ENCODE measurements around the gene LRP1. TPM values are rescaled to one million over a fixed set of nuclear protein-coding genes. Genes with fewer than 3 reads are reported as not detected.

Gene LRP1
- total RNA-seq, 1 donor from 2014 or later: 61.0 TPM

DNA sequence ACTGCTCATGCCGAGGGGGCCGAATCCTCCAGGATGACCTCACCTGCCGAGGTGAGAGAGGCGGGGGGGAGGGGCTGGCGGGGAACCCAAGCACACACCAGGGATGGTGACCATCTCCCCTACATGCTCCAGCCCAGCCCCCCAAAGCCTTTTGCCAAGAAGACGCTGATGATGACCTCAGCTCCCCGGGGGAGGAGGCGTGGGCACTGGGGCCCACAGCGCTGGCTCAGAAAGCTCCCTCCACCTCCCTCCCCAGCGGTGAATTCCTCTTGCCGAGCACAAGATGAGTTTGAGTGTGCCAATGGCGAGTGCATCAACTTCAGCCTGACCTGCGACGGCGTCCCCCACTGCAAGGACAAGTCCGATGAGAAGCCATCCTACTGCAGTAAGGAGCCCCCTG, 64.6 kb downstream of the LRP1 start:
- H3K9me3 ChIP-seq (replicated peaks): no peaks in the 10 kb centered on the region
- peaks cover 92% of the 10 kb centered on the region for H3K36me3 ChIP-seq
- H3K4me3 ChIP-seq: no peak overlapping the region
- peaks cover 15% of the 10 kb centered on the region for H3K4me1 ChIP-seq
- intact Hi-C loops (cut with micrococcal nuclease): no loop called here
- DNase-seq: no peak
- no peak overlapping the region for H3K27ac ChIP-seq (replicated peaks)
- H3K27me3 ChIP-seq (ENCODE audit: low read depth): no peaks in the 10 kb centered on the region
- TF ChIP-seq, protein P1, sequence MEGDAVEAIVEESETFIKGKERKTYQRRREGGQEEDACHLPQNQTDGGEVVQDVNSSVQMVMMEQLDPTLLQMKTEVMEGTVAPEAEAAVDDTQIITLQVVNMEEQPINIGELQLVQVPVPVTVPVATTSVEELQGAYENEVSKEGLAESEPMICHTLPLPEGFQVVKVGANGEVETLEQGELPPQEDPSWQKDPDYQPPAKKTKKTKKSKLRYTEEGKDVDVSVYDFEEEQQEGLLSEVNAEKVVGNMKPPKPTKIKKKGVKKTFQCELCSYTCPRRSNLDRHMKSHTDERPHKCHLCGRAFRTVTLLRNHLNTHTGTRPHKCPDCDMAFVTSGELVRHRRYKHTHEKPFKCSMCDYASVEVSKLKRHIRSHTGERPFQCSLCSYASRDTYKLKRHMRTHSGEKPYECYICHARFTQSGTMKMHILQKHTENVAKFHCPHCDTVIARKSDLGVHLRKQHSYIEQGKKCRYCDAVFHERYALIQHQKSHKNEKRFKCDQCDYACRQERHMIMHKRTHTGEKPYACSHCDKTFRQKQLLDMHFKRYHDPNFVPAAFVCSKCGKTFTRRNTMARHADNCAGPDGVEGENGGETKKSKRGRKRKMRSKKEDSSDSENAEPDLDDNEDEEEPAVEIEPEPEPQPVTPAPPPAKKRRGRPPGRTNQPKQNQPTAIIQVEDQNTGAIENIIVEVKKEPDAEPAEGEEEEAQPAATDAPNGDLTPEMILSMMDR (IDR thresholded peaks at IDR 0.05; ENCODE audit: borderline replicate concordance): no peak

DNA sequence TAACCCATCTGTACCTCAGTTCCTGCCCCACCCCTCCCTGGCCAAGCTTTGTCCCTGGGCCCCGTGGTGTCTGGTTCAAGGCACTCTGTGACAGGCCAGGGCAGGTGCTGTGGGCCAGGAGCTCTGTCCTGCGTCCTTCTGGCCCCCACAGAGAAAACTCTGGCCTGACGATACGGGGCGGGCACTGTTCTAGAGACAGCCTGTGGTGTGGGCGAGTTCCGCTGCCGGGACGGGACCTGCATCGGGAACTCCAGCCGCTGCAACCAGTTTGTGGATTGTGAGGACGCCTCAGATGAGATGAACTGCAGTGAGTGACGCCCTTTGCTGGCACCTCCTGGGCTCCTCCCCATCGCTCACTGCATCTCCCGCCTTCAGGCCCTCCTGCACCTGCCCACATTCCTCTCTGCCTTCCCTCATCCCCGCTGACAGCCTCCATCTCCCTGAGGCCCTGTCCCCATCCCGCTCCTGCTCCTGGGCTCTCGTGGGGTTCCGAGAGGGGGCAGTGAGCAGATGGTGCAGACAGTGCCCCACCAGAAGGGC, 65.5 kb downstream of the LRP1 start:
- peaks cover 15% of the 10 kb centered on the region for H3K4me1 ChIP-seq
- intact Hi-C loops (cut with micrococcal nuclease): no loop called here
- TF ChIP-seq, protein P1 (IDR thresholded peaks at IDR 0.05; ENCODE audit: borderline replicate concordance): no peak
- H3K9me3 ChIP-seq (replicated peaks): no peaks in the 10 kb centered on the region
- DNase-seq: no peak
- no peaks in the 10 kb centered on the region for H3K27me3 ChIP-seq (ENCODE audit: low read depth)
- no peak overlapping the region for H3K27ac ChIP-seq (replicated peaks)
- H3K36me3 ChIP-seq: peaks cover 92% of the 10 kb centered on the region
- no peak overlapping the region for H3K4me3 ChIP-seq

DNA sequence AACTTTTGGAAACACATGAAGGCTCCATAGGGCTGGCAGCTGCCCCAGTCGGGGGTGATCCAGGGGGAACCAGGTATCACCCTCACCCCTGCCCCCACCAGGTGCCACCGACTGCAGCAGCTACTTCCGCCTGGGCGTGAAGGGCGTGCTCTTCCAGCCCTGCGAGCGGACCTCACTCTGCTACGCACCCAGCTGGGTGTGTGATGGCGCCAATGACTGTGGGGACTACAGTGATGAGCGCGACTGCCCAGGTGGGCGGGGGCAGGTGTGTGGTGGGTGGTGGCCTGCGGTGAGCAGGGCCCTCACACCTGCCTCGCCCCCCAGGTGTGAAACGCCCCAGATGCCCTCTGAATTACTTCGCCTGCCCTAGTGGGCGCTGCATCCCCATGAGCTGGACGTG, 66.0 kb downstream of the LRP1 start:
- Histone ChIP-seq H3K36me3 (peaks cover 92% of the 10 kb centered on the region), H3K4me3 (no peak overlapping the region), H3K4me1 (peaks cover 15% of the 10 kb centered on the region), H3K27ac (replicated peaks) (no peak overlapping the region), H3K9me3 (replicated peaks) (no peaks in the 10 kb centered on the region), H3K27me3 (ENCODE audit: low read depth) (no peaks in the 10 kb centered on the region)
- TF ChIP-seq, protein P1 (IDR thresholded peaks at IDR 0.05; ENCODE audit: borderline replicate concordance): no peak
- intact Hi-C loops (cut with micrococcal nuclease): no loop called here
- DNase-seq: no peak

DNA sequence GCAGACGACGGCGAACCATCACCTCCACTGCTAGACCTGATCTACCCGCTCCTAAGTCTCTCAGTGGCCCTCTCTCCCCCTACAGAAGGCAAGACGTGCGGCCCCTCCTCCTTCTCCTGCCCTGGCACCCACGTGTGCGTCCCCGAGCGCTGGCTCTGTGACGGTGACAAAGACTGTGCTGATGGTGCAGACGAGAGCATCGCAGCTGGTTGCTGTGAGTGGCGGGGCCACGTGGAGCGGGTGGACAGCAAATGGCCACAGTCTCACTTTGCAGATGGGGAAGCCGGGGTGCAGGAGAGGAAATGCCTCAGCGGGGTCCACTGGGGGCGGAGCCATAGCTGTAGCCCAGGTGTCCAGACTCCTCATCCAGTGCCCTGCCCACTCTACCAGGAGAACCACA, 66.9 kb downstream of the LRP1 start:
- H3K4me3 ChIP-seq: no peak overlapping the region

DNA sequence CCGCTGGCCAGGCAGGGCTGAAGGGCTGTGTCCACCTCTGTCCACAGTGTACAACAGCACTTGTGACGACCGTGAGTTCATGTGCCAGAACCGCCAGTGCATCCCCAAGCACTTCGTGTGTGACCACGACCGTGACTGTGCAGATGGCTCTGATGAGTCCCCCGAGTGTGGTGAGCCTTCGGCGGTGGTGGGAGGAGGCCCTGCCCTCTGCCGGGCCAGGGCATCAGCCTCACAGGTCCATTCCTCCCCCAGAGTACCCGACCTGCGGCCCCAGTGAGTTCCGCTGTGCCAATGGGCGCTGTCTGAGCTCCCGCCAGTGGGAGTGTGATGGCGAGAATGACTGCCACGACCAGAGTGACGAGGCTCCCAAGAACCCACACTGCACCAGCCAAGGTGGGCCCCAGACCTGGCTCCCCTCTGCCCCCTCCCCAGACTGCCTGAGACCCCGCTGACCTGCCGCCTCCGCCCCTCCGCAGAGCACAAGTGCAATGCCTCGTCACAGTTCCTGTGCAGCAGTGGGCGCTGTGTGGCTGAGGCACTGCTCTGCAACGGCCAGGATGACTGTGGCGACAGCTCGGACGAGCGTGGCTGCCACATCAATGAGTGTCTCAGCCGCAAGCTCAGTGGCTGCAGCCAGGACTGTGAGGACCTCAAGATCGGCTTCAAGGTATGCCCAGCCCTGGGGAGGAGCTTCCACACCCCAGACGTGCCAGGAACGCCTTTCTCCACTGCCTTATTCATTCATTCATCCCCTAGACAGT, 67.5 kb downstream of the LRP1 start:
- Histone ChIP-seq H3K9me3 (replicated peaks) (no peaks in the 10 kb centered on the region), H3K36me3 (peaks cover 99% of the 10 kb centered on the region), H3K4me3 (no peak overlapping the region), H3K27ac (replicated peaks) (no peak overlapping the region), H3K4me1 (peaks cover 2% of the 10 kb centered on the region), H3K27me3 (ENCODE audit: low read depth) (no peaks in the 10 kb centered on the region)
- TF ChIP-seq, protein P1 (IDR thresholded peaks at IDR 0.05; ENCODE audit: borderline replicate concordance): no peak
- intact Hi-C loops (cut with micrococcal nuclease): no loop called here
- DNase-seq: no peak

More for the DNA sequence above, 66.9 kb downstream of the LRP1 start:
- intact Hi-C loops (cut with micrococcal nuclease): no loop called here
- TF ChIP-seq, protein P1 (IDR thresholded peaks at IDR 0.05; ENCODE audit: borderline replicate concordance): no peak
- Histone ChIP-seq H3K27ac (replicated peaks) (no peak overlapping the region), H3K4me1 (peaks cover 8% of the 10 kb centered on the region), H3K9me3 (replicated peaks) (no peaks in the 10 kb centered on the region), H3K27me3 (ENCODE audit: low read depth) (no peaks in the 10 kb centered on the region), H3K36me3 (peaks cover 99% of the 10 kb centered on the region)
- no peak for DNase-seq
